NCI-H524 treated with DMSO at 0.1 percent for 48 hours (cell line): ENCODE data around the gene UBN2.
A peak's percentile ranks its signal among the peaks of the same experiment; 100 is the strongest.
"Not testable (repeated sequence)": the region's sequence is repeated elsewhere in the genome, so short reads cannot be mapped to it uniquely, and the experiment has no call there.

Experiments used
- DNase-seq: peaks from one replicate; lab custom pipeline; 2025; lab: John Stamatoyannopoulos, UW

Gene UBN2

DNA sequence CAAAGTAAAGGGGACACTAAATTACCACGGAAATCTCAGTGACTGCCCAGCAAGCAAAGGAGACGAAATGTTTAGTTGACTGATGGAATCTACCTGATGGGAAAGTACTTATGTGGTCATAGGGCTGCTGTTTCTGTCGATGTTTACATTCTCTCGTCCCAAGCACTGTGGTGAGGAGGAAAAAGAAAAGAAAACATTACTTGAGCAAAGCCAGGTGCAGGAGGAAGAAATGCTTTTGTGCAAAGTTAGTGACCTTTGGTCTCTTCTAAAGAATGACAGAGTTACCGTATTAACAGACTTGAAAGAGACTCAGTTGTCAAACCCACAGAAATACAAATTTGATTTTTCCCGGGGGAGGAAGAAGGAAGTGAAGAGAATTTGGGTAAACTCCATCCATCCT lies 66.8 kb downstream of the UBN2 start:
- DNase-seq, result no peak

DNA sequence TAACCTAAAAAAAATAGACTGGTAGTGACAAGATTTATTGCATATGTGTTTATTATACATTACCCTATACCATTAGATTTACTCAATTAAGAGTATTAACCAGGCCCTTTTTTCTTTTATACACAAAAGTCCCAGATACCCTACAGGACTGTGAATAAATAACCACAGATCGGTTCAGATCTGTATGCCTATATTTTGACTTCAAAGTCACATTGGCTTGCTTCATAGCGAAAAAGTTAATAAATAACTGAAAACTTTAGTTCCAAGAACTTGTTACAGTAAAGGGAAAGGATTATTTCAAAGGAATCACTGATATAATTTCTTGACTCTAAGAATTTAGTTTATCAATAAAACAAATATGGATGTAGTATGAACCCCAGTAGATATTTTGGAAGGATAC lies 68.3 kb downstream of the UBN2 start:
- DNase-seq, result no peak

DNA sequence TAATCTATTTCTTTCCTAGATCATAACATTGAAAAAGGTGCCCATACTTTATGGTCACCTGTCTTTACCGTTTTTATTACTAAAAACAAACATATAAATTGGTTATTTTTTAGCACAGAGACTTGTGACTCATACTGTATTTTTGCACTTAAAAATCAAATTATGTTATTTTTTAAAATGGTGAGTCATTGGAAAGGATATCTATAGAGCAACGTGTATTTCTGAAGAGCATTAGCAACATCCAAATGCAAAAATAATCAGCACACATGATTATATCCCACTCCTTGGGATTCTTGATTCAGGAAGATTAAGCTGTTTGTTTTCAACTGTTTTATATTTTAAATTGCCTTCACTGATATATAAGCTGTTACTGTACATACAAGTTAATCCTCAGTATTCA lies 69.4 kb downstream of the UBN2 start:
- no peak for DNase-seq

DNA sequence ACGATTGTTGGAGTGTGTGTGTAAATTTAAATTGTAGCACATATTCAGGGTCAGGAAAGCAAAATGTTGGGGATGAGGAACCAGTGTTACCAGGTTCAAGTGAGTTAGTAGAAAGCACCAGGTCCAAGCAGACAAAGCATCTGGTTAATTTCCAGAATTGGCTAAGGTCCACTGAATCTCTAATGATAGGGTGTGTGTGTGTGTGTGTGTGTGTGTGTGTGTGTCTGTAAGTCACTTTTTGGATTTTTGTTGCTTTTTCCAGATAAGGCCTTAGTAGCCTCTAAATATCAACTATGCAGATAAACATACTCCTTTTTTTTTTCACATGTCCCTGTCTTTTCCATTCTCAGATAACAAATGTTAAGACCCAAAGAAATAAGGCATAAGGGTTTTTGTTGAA lies 73.5 kb downstream of the UBN2 start:
- no peak for DNase-seq

DNA sequence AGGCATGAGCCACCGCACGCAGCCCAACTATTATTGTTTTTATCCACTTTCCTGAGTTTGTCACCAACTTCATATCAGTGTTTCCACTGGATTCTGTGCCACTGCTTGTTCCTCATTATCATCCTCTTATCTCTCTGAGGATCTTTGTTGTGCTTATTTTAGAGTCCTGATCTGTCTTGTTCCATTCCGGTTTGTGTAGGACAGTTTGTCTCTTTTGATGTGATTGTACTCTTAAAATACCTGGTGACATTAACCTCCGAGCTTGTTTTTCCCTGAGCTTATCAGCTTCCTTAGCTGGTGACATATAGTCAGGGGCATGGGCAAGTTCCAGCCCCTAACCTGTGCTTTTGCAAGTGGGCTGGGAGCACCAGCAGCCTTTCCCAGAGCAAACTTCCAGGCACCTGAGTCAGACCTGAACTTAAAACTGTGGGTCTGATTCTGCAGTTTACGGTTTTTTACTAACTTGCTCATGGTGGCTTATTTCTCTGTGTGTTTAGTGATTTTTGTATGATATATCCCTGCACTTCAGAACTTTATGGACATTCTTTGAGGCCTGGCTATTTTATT lies 87.0 kb downstream of the UBN2 start:
- no peak for DNase-seq

DNA sequence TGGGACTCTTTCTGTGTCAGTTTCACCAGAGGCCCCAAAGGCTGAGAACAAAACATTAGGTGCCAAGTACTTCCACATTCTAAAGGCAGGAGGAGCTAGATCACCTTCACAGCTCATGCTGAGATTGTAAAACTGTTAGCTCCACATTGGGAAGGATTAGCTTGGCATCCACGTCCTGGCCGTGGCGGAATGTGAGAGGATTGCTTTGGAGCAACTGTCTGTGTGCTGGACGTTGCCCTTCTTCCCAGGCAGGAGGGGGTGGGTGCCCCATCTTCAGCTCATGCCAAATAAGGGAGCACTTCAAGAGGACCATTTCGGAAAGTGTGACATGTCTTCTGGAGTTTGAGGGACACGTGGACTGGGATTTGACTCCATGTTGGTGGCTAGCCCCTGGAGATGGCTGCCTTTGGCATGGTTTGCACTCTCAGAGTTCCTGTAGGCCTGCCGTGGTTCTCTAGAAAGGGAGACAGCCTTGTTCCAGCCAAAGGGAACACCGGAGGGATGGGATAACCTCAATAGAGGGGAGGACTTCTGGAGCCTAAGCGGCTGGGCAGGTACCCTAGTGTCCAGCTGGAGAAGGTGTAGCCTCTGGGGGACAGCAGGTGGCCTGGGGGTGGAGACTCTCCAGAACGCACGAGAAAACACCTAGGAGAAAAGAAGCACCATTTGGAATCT lies 90.2 kb downstream of the UBN2 start:
- DNase-seq, result no peak

DNA sequence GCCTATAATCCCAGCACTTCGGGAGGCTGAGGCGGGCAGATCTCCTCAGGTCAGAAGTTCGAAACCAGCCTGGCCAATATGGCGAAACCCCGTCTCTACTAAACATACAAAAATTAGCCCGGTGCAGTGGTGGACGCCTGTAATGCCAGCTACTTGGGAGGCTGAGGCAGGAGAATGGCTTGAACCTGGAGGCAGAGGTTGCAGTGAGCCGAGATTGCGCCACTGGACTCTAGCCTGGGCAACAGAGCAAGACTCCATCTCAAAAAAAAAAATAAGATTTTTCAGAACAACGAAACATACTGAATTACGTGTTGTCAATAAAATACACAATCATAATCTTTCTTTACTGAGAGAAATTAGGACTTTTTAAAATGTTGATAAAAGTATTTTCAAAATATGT lies 93.7 kb downstream of the UBN2 start:
- DNase-seq, result not testable (repeated sequence)

DNA sequence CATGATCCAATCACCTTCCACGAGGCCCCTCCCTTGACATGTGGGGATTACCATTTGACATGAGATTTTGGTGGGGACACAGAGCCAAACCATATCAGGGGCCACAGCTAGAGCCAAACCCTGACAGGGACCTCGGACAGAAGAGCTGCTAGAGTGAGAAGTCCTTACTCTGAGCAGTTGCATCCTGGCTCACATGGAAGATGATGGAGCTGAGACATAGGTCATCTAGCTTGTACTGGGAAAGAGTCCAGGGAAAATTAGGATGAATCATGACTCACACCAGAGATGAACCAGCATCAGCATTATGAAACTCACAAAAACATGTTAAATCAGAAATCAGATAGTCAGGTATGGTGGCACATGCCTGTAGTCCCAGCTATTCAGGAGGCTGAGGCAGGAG lies 97.3 kb downstream of the UBN2 start:
- DNase-seq, result no peak

DNA sequence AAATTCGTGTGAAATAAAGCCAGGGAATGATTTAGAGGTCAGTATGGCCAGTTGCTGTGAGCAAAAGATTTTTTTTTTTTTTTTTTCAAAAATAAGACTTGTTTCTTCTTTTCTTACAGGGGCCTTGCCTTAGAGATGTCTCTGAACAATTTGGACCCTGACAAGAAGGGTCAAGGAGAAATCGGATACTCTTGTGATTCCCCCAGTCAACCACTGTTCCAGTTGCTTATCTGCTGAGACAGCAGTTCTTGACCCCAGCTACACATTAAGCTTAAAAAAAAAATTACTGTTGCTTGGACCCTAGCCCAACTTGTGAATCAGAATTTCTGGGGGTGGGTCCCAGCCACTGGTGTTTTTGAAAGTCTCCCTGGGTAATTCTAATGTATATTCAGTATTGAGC lies 98.1 kb downstream of the UBN2 start:
- no peak for DNase-seq

DNA sequence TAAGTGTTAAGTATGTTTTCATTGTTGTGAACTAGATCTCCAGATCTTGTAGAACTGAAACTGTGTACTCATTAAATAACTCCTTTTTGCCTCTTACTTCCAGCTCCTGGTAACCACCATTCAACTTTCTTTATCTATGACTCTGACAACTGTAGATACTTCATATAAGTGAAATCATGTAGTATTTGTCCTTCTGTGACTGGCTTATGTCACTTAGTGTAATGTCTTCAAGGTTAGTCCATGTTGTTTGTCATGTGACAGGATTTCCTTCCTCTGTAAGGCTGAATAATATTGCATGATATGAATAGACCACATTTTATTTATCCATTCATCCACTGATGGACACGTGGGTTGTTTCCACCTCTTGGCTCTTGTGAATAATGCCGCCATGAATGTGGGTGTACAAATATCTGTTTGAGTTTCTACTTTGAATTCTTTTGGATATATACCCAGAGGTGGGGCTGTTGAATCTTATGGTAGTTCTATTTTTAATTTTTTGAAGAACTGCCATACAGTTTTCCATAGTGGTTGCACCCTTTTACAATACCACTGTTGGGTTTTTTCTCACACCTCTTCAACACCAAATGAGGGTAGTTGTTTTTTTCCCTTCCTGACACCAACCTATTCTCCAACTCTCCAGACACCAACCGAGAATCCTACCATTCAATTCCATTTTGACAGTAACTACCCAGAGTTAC lies 99.4 kb downstream of the UBN2 start:
- no peak for DNase-seq

DNA sequence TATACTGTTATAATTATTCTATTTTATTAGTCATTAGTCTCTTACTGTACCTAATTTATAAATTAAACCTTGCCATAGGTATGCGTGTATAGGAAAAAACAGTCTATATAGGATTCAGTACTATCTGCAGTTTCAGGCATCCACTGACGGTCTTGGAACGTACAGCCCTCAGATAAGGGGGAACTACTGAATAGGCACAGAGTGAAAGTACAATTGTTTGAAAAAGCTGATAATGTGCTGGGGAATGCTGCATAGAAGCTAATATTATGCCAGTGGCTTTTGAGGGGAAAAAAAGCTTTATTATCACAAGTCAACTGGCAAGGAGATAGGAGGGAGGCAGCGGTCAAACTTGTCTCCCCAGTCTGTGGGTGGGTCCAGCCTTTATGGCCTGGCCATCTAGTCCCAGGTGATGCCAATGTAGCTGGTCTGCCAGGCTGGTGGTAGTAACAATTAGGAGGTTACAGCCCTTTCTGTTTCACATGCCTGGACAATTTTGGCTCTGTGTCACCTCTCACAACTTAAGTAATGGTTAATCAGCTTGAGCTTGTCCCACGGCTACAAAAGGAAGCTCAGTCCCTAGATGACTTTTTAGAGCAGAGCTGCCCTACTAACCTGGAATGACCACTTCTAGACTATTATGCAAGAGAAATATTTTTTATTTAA lies 101.8 kb downstream of the UBN2 start:
- no peak for DNase-seq

DNA sequence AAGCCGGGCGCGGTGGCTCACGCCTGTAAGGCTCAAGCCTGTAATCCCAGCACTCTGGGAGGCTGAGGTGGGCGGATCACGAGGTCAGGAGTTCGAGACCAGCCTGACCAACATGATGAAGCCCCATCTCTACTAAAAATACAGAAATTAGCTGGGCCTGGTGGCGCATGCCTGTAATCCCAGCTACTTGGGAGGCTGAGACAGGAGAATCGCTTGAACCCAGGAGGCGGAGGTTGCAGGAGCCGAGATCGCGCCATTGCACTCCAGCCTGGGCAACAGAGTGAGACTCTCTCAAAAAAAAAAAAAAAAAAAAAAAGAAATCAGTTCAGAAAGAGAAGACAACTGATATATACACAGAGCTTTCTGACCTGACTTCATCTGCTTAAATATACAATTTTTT lies 102.4 kb downstream of the UBN2 start:
- DNase-seq, result not testable (repeated sequence)

DNA sequence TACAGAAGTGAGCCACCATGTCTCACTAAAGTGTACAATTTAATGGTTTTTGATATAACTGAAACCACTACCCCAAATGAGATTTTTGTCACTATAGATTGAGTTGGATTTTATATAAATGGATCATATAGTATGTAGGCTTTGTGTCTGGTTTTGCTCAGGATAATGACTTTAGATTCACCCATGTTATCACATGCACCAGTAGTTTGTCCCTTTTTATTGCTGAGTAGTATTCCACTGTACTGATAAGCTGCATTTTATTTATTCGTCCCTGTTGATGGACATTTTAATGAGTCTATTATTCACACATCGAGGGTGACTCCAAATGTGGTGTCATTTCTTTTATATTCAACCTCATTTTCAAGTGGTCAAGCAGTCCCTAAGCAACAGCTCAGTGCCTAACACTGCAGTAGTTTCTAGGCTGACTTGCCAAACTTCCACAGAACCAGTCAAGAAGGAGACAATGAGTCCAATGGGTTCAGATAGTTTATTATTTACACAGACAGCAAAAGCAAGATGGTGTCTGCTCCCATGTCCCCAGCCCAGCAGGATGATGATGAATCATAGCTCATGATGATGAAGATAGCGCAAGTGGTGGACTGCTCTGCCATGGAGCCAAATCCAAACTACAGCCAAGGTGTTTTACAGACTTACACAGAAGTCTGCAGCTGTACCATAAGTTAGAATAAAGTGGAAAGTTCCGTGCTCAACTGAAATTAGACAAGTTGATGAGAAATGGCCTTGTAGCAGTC lies 103.5 kb downstream of the UBN2 start:
- no peak for DNase-seq

DNA sequence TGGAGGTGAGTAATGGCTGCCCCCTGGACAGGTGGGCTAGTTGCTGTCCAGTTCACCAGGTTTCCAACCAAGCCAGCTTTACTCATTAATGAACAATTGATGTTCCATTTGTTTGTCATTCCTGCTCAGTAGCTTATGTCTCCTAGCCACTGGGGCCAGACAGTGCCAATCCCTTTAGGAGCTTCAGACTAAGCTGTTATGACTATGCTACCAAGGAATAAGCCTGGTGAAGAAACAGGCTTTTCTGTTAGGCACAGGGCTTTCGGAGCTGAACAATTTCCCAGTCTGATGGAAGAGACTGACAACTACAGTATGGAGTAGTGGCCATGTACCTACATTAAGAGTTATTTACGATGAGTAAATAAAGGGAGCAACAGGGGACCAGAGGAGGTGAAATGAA lies 108.0 kb downstream of the UBN2 start:
- DNase-seq, result no peak

DNA sequence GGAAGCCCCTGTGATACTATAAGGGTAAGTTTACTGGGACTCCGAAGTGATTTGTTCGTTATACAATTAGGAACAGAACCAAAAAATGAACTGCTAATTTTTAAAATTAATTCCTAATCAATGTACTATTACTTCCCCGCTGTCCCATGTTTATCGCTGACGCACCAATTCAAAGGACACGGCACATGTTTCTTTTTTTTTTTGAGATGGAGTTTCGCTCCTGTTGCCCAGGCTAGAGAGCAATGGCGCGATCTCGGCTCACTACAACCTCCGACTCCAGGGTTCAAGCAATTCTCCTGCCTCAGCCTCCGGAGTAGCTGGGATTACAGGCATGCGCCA lies 108.6 kb downstream of the UBN2 start:
- no peak for DNase-seq

DNA sequence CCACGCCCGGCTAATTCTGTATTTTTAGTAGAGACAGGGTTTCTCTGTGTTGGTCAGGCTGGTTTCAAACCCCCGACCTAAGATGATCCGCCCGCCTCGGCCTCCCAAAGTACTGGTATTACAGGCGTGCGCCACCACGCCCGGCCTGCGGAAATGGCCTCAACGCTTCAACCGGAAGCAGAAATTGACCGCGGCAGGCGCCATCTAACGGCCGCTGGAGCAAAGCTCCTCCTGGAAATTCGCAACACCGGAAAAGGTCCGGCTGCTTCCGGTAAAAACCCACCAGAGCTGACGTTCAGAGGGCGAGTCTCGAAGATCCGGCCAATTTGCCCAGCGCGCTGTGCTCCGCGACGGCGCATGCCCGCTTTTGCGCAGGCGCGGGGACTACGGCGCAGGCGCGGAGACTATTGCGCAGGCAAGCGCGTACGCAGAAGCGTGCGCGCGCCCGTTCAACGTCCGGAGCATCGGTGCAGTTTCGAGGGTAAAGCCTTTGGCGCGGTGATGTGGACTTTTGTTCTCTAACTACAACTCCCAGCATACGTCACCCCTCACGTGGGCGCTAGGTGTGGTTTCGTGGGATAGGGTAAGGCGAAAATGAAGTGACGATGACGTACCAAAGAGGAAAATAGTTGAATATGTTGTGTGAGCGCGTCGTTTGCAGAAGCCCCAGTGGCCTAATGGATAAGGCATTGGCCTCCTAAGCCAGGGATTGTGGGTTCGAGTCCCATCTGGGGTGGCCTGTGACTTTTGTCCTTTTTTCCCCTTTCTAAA lies 109.2 kb downstream of the UBN2 start:
- peak; percentile 96 for DNase-seq

DNA sequence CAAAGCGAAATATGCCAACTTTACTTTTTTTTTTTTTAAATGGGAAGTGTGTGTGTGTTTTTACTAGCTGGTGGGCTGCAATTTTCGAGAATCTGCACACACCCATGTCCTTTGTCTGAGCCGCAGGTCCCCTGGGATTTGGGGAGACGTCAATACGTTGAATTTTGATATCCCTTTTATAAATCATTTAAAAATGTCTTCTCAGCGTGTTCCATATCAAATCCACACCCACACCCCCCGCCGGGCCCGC lies 109.7 kb downstream of the UBN2 start:
- DNase-seq, result peak; percentile 70

DNA sequence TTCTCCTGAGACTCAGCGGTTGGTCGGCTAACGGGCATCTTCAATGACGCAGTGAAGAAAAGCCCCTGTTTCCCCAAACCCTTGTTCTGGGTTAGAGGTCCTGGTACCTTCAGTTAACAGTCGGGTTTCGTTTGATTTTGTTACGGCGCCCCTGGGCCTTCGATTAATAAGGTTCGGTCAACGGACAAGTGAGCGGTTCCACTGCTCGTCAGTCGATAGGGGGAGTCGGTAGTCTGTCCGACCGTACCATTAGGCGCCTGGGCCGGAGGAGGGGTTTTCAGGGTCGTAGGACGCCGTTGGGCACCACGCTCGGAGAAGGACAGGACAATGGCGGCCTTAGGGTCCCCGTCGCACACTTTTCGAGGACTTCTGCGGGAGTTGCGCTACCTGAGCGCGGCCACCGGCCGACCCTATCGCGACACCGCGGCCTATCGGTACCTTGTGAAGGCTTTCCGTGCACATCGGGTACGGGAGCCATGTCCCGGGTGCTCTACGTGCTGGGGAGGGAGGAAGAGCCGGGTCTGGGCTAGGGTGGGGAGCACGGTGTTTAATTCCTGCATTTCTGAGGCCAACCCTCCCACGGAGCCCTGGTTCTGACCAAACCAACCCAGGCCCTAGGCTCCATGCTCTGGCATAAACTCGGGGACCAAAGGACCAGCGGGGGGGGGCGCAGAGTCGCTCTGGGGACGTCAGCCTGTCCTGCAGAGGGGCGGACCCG lies 110.2 kb downstream of the UBN2 start, which contains the start of gene FMC1:
Gene FMC1 (plus strand): TSS at position 280 of the 718 bp plus-strand sequence. CDS start 48 bp downstream, at position 328.
- DNase-seq, result peak; percentile 70

DNA sequence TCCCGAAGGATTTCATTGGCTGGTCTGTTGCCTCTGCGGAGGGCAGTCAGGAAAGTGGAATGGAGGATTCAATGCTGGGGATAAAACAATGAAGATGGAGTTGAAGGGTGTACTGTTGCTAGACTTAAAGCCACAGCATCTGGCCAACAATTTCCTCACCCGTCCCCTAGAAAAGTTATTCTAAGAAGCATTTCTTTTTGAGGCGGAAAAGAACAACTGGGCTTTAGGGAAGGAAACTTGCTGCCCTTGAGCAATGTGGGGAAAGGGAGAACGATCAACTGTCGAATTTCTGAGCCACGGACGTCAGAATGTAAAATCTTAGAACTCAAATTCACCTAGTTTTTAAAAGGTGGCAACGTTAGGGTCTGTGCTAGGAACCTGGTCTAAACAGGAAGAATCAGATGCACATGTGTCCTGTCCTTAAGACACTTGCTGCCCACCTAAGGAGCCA lies 110.8 kb downstream of the UBN2 start:
- no peak for DNase-seq

DNA sequence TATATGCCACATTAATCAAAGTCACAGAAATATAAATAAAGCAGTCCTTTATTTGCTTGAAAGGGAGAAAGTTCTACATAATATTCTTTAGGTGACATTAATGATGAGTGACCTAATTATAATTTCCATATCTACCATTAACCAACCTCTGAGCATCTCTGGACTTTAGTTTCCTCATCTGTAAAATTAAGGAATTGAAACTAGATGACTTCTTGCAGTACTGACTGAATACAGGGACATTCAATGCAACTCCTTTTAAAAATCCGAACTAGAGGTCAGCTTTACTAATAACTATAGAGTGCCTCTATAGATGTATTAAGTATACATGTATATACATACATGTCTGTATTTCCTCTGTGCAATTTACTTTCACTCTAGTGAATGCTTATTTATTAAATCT lies 114.0 kb downstream of the UBN2 start:
- DNase-seq, result no peak

DNA sequence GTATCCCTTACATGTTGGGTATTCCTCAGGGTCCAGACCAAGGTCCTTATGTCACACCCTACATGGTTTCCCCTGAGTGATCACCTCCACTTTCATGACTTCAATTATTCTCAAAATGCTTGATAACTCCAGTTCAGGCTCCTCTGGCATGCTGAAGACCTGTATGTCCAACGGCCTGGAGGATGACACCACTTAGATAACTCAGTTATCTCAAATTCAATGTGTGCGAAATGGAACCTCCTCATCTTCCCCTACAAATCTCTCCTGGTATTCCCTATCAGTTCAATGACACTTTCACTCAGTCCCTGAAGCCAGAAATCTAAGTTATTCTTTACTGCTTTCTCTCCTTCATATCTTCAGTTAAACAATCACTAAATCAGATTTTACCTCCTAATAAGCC lies 120.0 kb downstream of the UBN2 start:
- DNase-seq, result no peak
